ENCODE measurements around the gene HECTD1.
"Not testable (repeated sequence)": the region's sequence is repeated elsewhere in the genome, so short reads cannot be mapped to it uniquely, and the experiment has no call there.

Gene HECTD1

DNA sequence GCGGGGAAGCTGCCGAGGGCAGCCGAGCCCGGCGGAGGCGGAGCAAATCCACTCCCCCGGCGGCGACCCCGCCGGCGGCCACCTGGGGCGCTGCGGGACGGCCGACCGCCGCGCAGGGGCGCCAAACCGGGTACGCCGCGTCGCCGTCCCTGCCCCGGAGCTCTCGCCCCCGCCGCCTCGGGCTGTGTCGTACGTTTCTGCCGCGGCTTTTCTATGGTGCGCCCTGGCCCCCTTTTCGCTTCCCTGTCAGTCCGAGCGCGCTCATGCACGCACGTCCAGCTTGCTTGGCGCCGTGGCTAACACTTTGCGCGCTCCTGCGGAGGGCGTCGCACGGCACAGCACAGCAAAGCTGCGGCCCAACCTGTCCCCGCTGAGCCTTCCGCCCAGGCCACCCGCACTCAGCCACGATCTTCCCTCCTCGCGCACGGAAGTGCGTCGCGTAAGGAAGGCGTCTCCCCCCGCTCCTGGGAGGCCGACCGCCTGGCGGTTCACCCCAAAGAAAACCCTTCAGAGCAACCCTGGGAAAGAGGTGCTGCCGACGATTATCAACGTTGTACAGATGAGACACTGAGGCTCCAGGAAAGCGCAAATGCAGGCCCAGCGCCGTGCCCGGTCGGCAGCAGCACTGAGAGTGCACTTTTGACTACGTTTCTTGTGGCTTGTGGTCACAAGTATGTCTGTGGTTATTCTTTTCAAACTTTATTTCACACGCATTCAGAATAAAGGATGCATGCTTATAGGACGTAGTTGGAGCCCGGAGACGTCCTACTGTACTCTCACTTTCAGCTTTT is at the start of gene HECTD1:
TSS of gene HECTD1 (minus strand) at position 39 of the 791 bp plus-strand sequence. CDS start 1,857 bp downstream, outside the sequence.
- H3K27ac ChIP-seq (ENCODE audit: low read length), result peak within 1 kb of the TSS; percentile 98
- H2AFZ ChIP-seq (ENCODE audit: low read length), result peak within 1 kb of the TSS; percentile 58; the same call in 1 of the 2 replicates
- DNase-seq, result peak; percentile 76
- H3K79me2 ChIP-seq (ENCODE audit: low read length), result peaks cover 35% of the 10 kb centered on the region
- no peaks in the 10 kb centered on the region for H3K36me3 ChIP-seq (replicated peaks; ENCODE audit: insufficient read depth, low read length)
- no peaks in the 10 kb centered on the region for H3K9me2 ChIP-seq (replicated peaks; ENCODE audit: insufficient read depth, low read length)
- H4K20me1 ChIP-seq (ENCODE audit: insufficient read depth, low read length), result no peaks in the 10 kb centered on the region
- TF ChIP-seq, protein P1, sequence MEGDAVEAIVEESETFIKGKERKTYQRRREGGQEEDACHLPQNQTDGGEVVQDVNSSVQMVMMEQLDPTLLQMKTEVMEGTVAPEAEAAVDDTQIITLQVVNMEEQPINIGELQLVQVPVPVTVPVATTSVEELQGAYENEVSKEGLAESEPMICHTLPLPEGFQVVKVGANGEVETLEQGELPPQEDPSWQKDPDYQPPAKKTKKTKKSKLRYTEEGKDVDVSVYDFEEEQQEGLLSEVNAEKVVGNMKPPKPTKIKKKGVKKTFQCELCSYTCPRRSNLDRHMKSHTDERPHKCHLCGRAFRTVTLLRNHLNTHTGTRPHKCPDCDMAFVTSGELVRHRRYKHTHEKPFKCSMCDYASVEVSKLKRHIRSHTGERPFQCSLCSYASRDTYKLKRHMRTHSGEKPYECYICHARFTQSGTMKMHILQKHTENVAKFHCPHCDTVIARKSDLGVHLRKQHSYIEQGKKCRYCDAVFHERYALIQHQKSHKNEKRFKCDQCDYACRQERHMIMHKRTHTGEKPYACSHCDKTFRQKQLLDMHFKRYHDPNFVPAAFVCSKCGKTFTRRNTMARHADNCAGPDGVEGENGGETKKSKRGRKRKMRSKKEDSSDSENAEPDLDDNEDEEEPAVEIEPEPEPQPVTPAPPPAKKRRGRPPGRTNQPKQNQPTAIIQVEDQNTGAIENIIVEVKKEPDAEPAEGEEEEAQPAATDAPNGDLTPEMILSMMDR (IDR thresholded peaks at IDR 0.05; ENCODE audit: low read length), result peak; percentile 28
- TF ChIP-seq EZH2phosphoT487 (IDR thresholded peaks at IDR 0.05; ENCODE audit: low read length), result no peak
- H3K9ac ChIP-seq (ENCODE audit: low read length), result peak within 1 kb of the TSS; percentile 93
- H3K4me3 ChIP-seq (ENCODE audit: low read length), result peak within 1 kb of the TSS; percentile 71
- peak within 1 kb of the TSS; percentile 54 for H3K4me2 ChIP-seq (ENCODE audit: low read depth, low read length)
- H3F3A ChIP-seq (ENCODE audit: insufficient read depth, low read length), result peaks cover 19% of the 10 kb centered on the region
- H3K9me3 ChIP-seq (replicated peaks; ENCODE audit: insufficient read depth, low read length), result no peaks in the 10 kb centered on the region
- no peaks in the 10 kb centered on the region for H3K27me3 ChIP-seq (replicated peaks; ENCODE audit: insufficient read depth, low read length)
- peaks cover 4% of the 10 kb centered on the region; the same call in 1 of the 2 replicates for H3K4me1 ChIP-seq (ENCODE audit: low read length)

DNA sequence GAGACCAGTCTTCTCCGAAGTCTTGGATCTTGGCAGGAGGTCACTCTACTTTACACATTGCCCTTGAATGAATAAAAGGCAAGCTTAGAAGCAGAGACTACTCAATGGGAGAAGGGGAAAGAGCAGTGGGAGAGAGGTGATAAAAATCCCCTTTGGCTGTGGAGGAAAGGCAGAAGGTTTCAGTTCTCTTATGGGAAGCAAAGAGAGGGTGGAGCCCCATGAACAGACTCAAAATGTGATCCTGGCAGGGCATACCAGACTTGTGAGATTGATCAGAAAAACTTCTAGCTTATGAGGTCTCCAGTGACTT is 49.6 kb upstream of the HECTD1 start:
- DNase-seq, result no peak
- Histone ChIP-seq H3K4me2 (ENCODE audit: low read depth, low read length) (no peak overlapping the region), H2AFZ (ENCODE audit: low read length) (no peak overlapping the region), H3K4me1 (ENCODE audit: low read length) (no peaks in the 10 kb centered on the region), H3K27me3 (replicated peaks; ENCODE audit: insufficient read depth, low read length) (no peaks in the 10 kb centered on the region), H3K9ac (ENCODE audit: low read length) (no peak overlapping the region), H3K36me3 (replicated peaks; ENCODE audit: insufficient read depth, low read length) (no peaks in the 10 kb centered on the region), H3K79me2 (ENCODE audit: low read length) (no peaks in the 10 kb centered on the region), H4K20me1 (ENCODE audit: insufficient read depth, low read length) (no peaks in the 10 kb centered on the region), H3F3A (ENCODE audit: insufficient read depth, low read length) (no peaks in the 10 kb centered on the region), H3K27ac (ENCODE audit: low read length) (no peak overlapping the region), H3K4me3 (ENCODE audit: low read length) (no peak overlapping the region), H3K9me2 (replicated peaks; ENCODE audit: insufficient read depth, low read length) (no peaks in the 10 kb centered on the region), H3K9me3 (replicated peaks; ENCODE audit: insufficient read depth, low read length) (no peaks in the 10 kb centered on the region)
- TF ChIP-seq EZH2phosphoT487 (IDR thresholded peaks at IDR 0.05; ENCODE audit: low read length), result no peak
- no peak for TF ChIP-seq EZH2 (optimal IDR thresholded peaks at IDR 0.05; ENCODE audit: low read depth, low read length)
- TF ChIP-seq, protein P1 (IDR thresholded peaks at IDR 0.05; ENCODE audit: low read length), result no peak

DNA sequence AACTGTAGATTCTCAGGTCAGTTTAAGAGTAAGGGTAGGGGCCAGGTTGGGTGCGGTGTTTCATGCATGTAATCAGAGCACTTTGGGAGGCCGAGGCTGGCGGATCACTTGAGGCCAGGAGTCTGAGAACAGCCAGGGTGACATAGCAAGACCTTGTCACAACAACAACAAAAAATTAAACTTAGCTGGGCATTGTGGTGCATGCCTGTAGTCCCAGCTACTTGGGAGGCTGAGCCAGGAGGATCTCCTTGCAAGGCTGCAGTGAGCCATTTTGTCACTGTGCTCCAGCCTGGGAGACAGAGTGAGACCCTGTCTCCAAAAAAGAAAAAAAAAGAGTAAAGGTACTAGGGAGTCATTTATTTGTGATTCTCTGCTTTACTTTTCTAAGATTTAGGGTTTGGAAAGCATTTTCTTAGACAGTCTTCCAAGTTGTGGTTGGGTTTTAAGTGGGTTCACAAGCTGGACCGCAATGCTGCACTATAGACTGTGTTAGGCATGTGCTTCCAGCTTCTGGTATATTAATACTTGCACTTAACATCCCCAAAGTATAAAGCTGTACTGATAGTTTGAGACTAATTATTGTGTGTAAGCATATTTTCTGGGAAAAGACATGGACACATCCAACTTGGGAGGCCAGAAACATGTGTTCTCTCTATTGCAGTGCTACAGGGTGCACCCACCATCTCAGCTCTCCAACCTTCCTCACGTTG is 49.1 kb upstream of the HECTD1 start:
- DNase-seq, result no peak
- Histone ChIP-seq H3K27me3 (replicated peaks; ENCODE audit: insufficient read depth, low read length) (no peaks in the 10 kb centered on the region), H3F3A (ENCODE audit: insufficient read depth, low read length) (no peaks in the 10 kb centered on the region), H3K36me3 (replicated peaks; ENCODE audit: insufficient read depth, low read length) (no peaks in the 10 kb centered on the region), H3K9me3 (replicated peaks; ENCODE audit: insufficient read depth, low read length) (no peaks in the 10 kb centered on the region), H3K9me2 (replicated peaks; ENCODE audit: insufficient read depth, low read length) (no peaks in the 10 kb centered on the region), H3K27ac (ENCODE audit: low read length) (no peak overlapping the region), H3K4me2 (ENCODE audit: low read depth, low read length) (no peak overlapping the region), H2AFZ (ENCODE audit: low read length) (no peak overlapping the region), H3K9ac (ENCODE audit: low read length) (no peak overlapping the region), H3K4me1 (ENCODE audit: low read length) (no peaks in the 10 kb centered on the region), H3K79me2 (ENCODE audit: low read length) (no peaks in the 10 kb centered on the region), H3K4me3 (ENCODE audit: low read length) (no peak overlapping the region), H4K20me1 (ENCODE audit: insufficient read depth, low read length) (no peaks in the 10 kb centered on the region)
- TF ChIP-seq EZH2phosphoT487 (IDR thresholded peaks at IDR 0.05; ENCODE audit: low read length) (no peak), EZH2 (optimal IDR thresholded peaks at IDR 0.05; ENCODE audit: low read depth, low read length) (no peak)
- TF ChIP-seq, protein P1 (IDR thresholded peaks at IDR 0.05; ENCODE audit: low read length), result no peak

DNA sequence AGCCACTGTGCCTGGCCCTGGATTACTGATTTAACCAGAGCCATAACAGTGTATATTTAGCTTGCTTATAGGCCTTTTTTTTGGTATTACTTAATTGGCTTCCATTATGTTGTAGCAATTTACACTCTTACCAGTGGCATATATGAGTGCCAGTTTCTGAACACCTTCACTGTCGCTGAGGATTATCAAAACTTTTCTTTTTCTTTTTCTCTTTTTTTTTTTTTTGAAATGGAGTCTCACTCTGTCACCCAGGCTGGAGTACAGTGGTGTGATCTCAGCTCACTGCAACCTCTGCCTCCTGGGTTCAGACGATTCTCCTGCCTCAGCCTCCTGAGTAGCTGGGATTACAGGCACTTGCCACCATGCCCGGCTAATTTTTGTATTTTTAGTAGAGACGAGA is 48.3 kb upstream of the HECTD1 start:
- not testable (repeated sequence) for DNase-seq; H3K4me3 ChIP-seq (ENCODE audit: low read length); H3K79me2 ChIP-seq (ENCODE audit: low read length); H3K27me3 ChIP-seq (replicated peaks; ENCODE audit: insufficient read depth, low read length); H3K4me2 ChIP-seq (ENCODE audit: low read depth, low read length); H3K27ac ChIP-seq (ENCODE audit: low read length); H3F3A ChIP-seq (ENCODE audit: insufficient read depth, low read length); H3K9me3 ChIP-seq (replicated peaks; ENCODE audit: insufficient read depth, low read length); H3K36me3 ChIP-seq (replicated peaks; ENCODE audit: insufficient read depth, low read length); H2AFZ ChIP-seq (ENCODE audit: low read length); H3K4me1 ChIP-seq (ENCODE audit: low read length); H4K20me1 ChIP-seq (ENCODE audit: insufficient read depth, low read length); H3K9ac ChIP-seq (ENCODE audit: low read length); H3K9me2 ChIP-seq (replicated peaks; ENCODE audit: insufficient read depth, low read length)

All from MM.1S (cell line).